GM12878 (cell line): ENCODE results near the gene ZNF692. TPM values are rescaled to one million over a fixed set of nuclear protein-coding genes. Genes with fewer than 3 reads are reported as not detected.

ENCODE experiments used
- ATAC-seq: fragments of 200-7000 bp; cut with Tn5 transposase; 3 replicates; pipeline ENCODE4 v1.9.1; 2020; ENCODE audit warnings: mild to moderate bottlenecking, moderate library complexity
- BruUV-seq: library from RNA; stranded (reverse); fragments of 400-500 nt; replicated peaks from 2 replicates; lab custom pipeline; 2021; lab: Mats Ljungman, UMichigan
- CTCF ChIA-PET: fragments of 300-600 bp; sonication (Branson Sonifier 250); formaldehyde crosslinking; extraction: SDS; loops from one replicate; lab custom pipeline; 2021; ENCODE audit warnings: inconsistent platforms; lab: Yijun Ruan, JAX
- POLR2A ChIA-PET: fragments of 350-600 bp; formaldehyde crosslinking; extraction: SDS; loops from one replicate; lab custom pipeline; 2021; ENCODE audit warnings: inconsistent platforms; lab: Charles Lee
- RAD21 ChIA-PET: fragments of 300-600 bp; sonication (Branson Sonifier 250); formaldehyde crosslinking; loops from one replicate; lab custom pipeline; 2023; ENCODE audit warnings: antibody characterized with exemption; ENCODE audit not compliant: unreplicated experiment; lab: Charles Lee
- SMC1A ChIA-PET: fragments of 300-600 bp; sonication (Branson Sonifier 250); formaldehyde crosslinking; loops from one replicate; lab custom pipeline; 2023; ENCODE audit not compliant: unreplicated experiment, uncharacterized antibody; lab: Charles Lee
- DNase-seq: peaks from one replicate; pipeline ENCODE4 v3.0.0-alpha.2; 2011; ENCODE audit warnings: low read depth, low spot score
- FAIRE-seq: peaks from 3 replicates; lab custom pipeline; 2011; peaks lifted over from hg19 to GRCh38; lab: Jason Lieb, UNC
- H2AFZ ChIP-seq: 2 replicates; pipeline ENCODE4 v1.6.0; 2011; ENCODE audit warnings: low read depth, low read length, control low read depth; ENCODE audit not compliant: control insufficient read depth
- H3K27ac ChIP-seq: 2 replicates; pipeline ENCODE4 v1.5.1; 2011; ENCODE audit warnings: control low read depth; ENCODE audit not compliant: control insufficient read depth, insufficient read depth
- H3K27me3 ChIP-seq, 2 experiments: replicated peaks in 1 of 2; 2 replicates each; pipeline versions ENCODE4 v1.6.0 to v1.6.1; 2011; ENCODE audit warnings: low read length in 1 of 2; ENCODE audit not compliant: control insufficient read depth in 2 of 2, insufficient read depth in 2 of 2
- H3K36me3 ChIP-seq, 2 experiments: 2 replicates each; pipeline ENCODE4 v1.5.1; 2011; ENCODE audit warnings: low read length in 1 of 2; ENCODE audit not compliant: control insufficient read depth in 2 of 2, insufficient read depth in 2 of 2
- H3K4me1 ChIP-seq: 2 replicates; pipeline ENCODE4 v1.6.1; 2011; ENCODE audit warnings: mild to moderate bottlenecking, low read length, moderate library complexity, mixed read lengths; ENCODE audit not compliant: control insufficient read depth, insufficient read depth
- H3K4me2 ChIP-seq: 2 replicates; pipeline ENCODE4 v1.6.0; 2011; ENCODE audit warnings: control low read depth; ENCODE audit not compliant: control insufficient read depth, insufficient read depth
- H3K4me3 ChIP-seq: fragments of 200-600 bp; sonication (generic); 2 replicates; pipeline ENCODE4 v1.5.1; 2016
- H3K79me2 ChIP-seq: 2 replicates; pipeline ENCODE4 v1.6.0; 2011; ENCODE audit warnings: low read length; ENCODE audit not compliant: control insufficient read depth, insufficient read depth
- H3K9ac ChIP-seq: 2 replicates; pipeline ENCODE4 v1.8.0; 2011; ENCODE audit warnings: low read length, control low read depth, mixed read lengths; ENCODE audit not compliant: control insufficient read depth, insufficient read depth
- H3K9me3 ChIP-seq: replicated peaks from 3 replicates; pipeline ENCODE4 v1.5.1; 2011; ENCODE audit warnings: mild to moderate bottlenecking, low read length; ENCODE audit not compliant: control insufficient read depth, insufficient read depth
- H4K20me1 ChIP-seq: 2 replicates; pipeline ENCODE4 v1.6.0; 2011; ENCODE audit not compliant: control insufficient read depth, insufficient read depth
- BACH1 ChIP-seq: fragments of 450-650 bp; IDR thresholded peaks from 2 replicates; pipeline ENCODE4 v1.6.1; 2017; ENCODE audit warnings: mild to moderate bottlenecking, borderline replicate concordance
- CBX5 ChIP-seq: sonication (generic); IDR thresholded peaks from 2 replicates; pipeline ENCODE4 v1.6.1; 2016; ENCODE audit warnings: low read depth, moderate library complexity, mild to moderate bottlenecking, inconsistent platforms
- E2F4 ChIP-seq: IDR thresholded peaks from 2 replicates; pipeline ENCODE4 v1.6.1; 2012; ENCODE audit warnings: low read depth, low read length, improper control_type of control experiment
- E2F8 ChIP-seq: fragments of 450-650 bp; IDR thresholded peaks from 2 replicates; pipeline ENCODE4 v1.6.1; 2018; ENCODE audit warnings: mild to moderate bottlenecking, low read depth, moderate library complexity; ENCODE audit not compliant: partially characterized antibody
- FOXK2 ChIP-seq: fragments of 450-650 bp; IDR thresholded peaks from 2 replicates; pipeline ENCODE4 v1.6.1; 2017; ENCODE audit warnings: mild to moderate bottlenecking, moderate library complexity
- HDAC6 ChIP-seq: fragments of 200-600 bp; sonication (generic); IDR thresholded peaks from one replicate; pipeline ENCODE4 v1.8.0; 2017; ENCODE audit warnings: antibody characterized with exemption; ENCODE audit not compliant: unreplicated experiment
- NKRF ChIP-seq: fragments of 450-650 bp; conservative IDR thresholded peaks from 2 replicates; pipeline ENCODE4 v1.6.1; 2017; ENCODE audit warnings: mild to moderate bottlenecking, moderate library complexity
- POLR2A ChIP-seq: IDR thresholded peaks from 2 replicates; pipeline ENCODE4 v1.6.1; 2011; ENCODE audit warnings: low read depth, mild to moderate bottlenecking, low read length
- PRDM15 ChIP-seq: fragments of 450-650 bp; formaldehyde crosslinking; IDR thresholded peaks from 2 replicates; pipeline ENCODE4 v1.4.0; 2020; ENCODE audit warnings: mild to moderate bottlenecking, moderate library complexity
- SRF ChIP-seq, 2 experiments: IDR thresholded peaks; 2 replicates each; pipeline ENCODE4 v1.6.1; 2011; ENCODE audit warnings: low read depth in 2 of 2, low read length in 2 of 2, mild to moderate bottlenecking in 1 of 2, moderate library complexity in 1 of 2
- TCF3 ChIP-seq: IDR thresholded peaks from 2 replicates; pipeline ENCODE4 v1.6.1; 2012; ENCODE audit warnings: low read depth, mild to moderate bottlenecking, low read length, borderline replicate concordance; ENCODE audit not compliant: insufficient read depth
- ZNF217 ChIP-seq: fragments of 450-650 bp; IDR thresholded peaks from 2 replicates; pipeline ENCODE4 v1.6.1; 2017; ENCODE audit warnings: antibody characterized with exemption, mild to moderate bottlenecking
- ZNF384 ChIP-seq: IDR thresholded peaks from 2 replicates; pipeline ENCODE4 v1.6.1; 2012; ENCODE audit warnings: low read depth, mild to moderate bottlenecking, low read length, improper control_type of control experiment, borderline replicate concordance
- WGBS: methylation state at CpG from one replicate; pipeline ENCODE4 v1.1.6; 2016; ENCODE audit warnings: low lambda C conversion rate; ENCODE audit not compliant: insufficient replicate concordance, insufficient coverage; ENCODE audit errors: missing lambda C conversion rate; 5-methylcytosine and 5-hydroxymethylcytosine counted together
- in situ Hi-C: fragments of 300-500 bp; cut with MboI; formaldehyde crosslinking; loops from 9 replicates; pipeline ENCODE4 v1.14.3; 2018; ENCODE audit warnings: mixed read lengths
- intact Hi-C: fragments of 100-400 bp; cut with micrococcal nuclease; formaldehyde crosslinking; loops from one replicate; pipeline ENCODE4 v1.14.2; 2022; ENCODE audit not compliant: unreplicated experiment
- polyA plus RNA-seq, 11 experiments: library from polyadenylated mRNA; depleted of rRNA in 4 of 11; unstranded in 6 of 11; stranded (reverse) in 5 of 11; fragments of >200 nt; fragmentation: Nextera tagmentation in 4 of 11; fragmentation: Illumina TruSeq in 1 of 11; extraction: Ambion mirVana in 4 of 11; extraction: Trizol in 1 of 11; gene quantifications; 1 replicate in 1 of 11; 2 replicates in 10 of 11; pipeline versions ENCODE4 v1.2.1 to v1.2.3, GENCODE V29; 2011 to 2016; ENCODE audit warnings: inconsistent platforms in 2 of 11, missing spikeins in 2 of 11, low read depth in 1 of 11
- total RNA-seq, 4 experiments: library from RNA; depleted of rRNA in 3 of 4; stranded (reverse); fragments of >200 nt in 3 of 4; fragmentation: Illumina TruSeq in 1 of 4; extraction: Trizol in 1 of 4; gene quantifications; 2 replicates each; pipeline versions ENCODE4 v1.2.1 to v1.2.3, GENCODE V29; 2013 to 2021

The ZNF692 gene
- total and polyA plus RNA-seq, 10 of the 15 experiments (the other 5 are each of a cell fraction or from before 2014, with no cell fraction given): 5.3 to 76.6 (median 36.9) TPM

GRCh38 chr1:248857201-248857600 lies 1.7 kb downstream of the ZNF692 start:
- Histone ChIP-seq H3K4me2 (peak overlapping the region; percentile 99), H3K27ac (peak overlapping the region; percentile 82), H3K9me3 (no peaks in the 10 kb centered on the region), H2AFZ (no peak overlapping the region), H3K36me3 (peaks cover 7 to 9% of the 10 kb centered on the region in 2 experiments; a peak in 3 of 4 replicates), H3K4me3 (peak overlapping the region; percentile 95), H3K79me2 (peaks cover 23% of the 10 kb centered on the region)
- ChIA-PET POLR2A (no interaction called here), RAD21 (interaction anchor here (3.6 kb wide), 1 partner anchor 15 kb away, joined by 25 read pairs; no protein-coding TSS in a partner anchor)
- BruUV-seq: TSS peak; percentile 53
- in situ Hi-C loops (no loop called here), intact Hi-C loops (no loop called here)
- DNase-seq (no peak), FAIRE-seq (no peak)
- WGBS: 92% methylated on average over 7 of the region's 7 CpGs
- TF ChIP-seq E2F8 (no peak), ZNF217 (no peak), TCF3 (no peak), ZNF384 (no peak), CBX5 (no peak), FOXK2 (no peak), BACH1 (no peak), HDAC6 (no peak), E2F4 (no peak), SRF (IDR thresholded peaks at IDR 0.05; ENCODE audit: low read depth in 2 of 2, low read length in 2 of 2) (no peak), NKRF (no peak), PRDM15 (CRISPR knock-in tag) (no peak), POLR2A (no peak)
- TF ChIP-seq, all 136 proteins: peak for 0
- Histone ChIP-seq H3K27me3 (no peaks in the 10 kb centered on the region), H3K4me1 (peaks cover 13% of the 10 kb centered on the region), H4K20me1 (no peaks in the 10 kb centered on the region), H3K9ac (peak overlapping the region; percentile 83)
- SMC1A ChIA-PET: no interaction called here
- CTCF ChIA-PET: interaction anchor here (2.0 to 8.9 kb wide), 2 partner anchors 15 to 19 kb away, joined by 9 to 60 read pairs; partner anchors contain the start of gene ZNF672
- ATAC-seq: no peak
